ENCODE measurements around the gene AKAP9.
"Not testable (repeated sequence)": the region's sequence is repeated elsewhere in the genome, so short reads cannot be mapped to it uniquely, and the experiment has no call there.

The AKAP9 gene

GRCh38 chr7:91976743-91977142 is 36.1 kb downstream of the AKAP9 start:
- Histone ChIP-seq H3K9ac (ENCODE audit: low read length) (no peak overlapping the region), H3K9me3 (ENCODE audit: low read length) (no peaks in the 10 kb centered on the region), H3K4me3 (ENCODE audit: low read depth in 1 of 2, low read length in 2 of 2) (no peak overlapping the region), H3K27ac (ENCODE audit: low read depth, low read length) (no peak overlapping the region), H3K4me1 (ENCODE audit: insufficient read depth, low read length) (peaks cover 5% of the 10 kb centered on the region), H3K27me3 (ENCODE audit: control insufficient read depth in 1 of 2, insufficient read depth in 2 of 2, low read length in 2 of 2) (no peaks in the 10 kb centered on the region), H3K36me3 (ENCODE audit: insufficient read depth, low read length) (peaks cover 13% of the 10 kb centered on the region)

- H3K9me3 ChIP-seq (ENCODE audit: low read length): no peaks in the 10 kb centered on the region
- H3K27me3 ChIP-seq (ENCODE audit: control insufficient read depth in 1 of 2, insufficient read depth in 2 of 2, low read length in 2 of 2): no peaks in the 10 kb centered on the region
- no peaks in the 10 kb centered on the region for H3K36me3 ChIP-seq (ENCODE audit: insufficient read depth, low read length)
- no peak overlapping the region for H3K4me3 ChIP-seq (ENCODE audit: low read depth in 1 of 2, low read length in 2 of 2)
- H3K27ac ChIP-seq (ENCODE audit: low read depth, low read length): no peak overlapping the region
- H3K9ac ChIP-seq (ENCODE audit: low read length): no peak overlapping the region
- no peaks in the 10 kb centered on the region for H3K4me1 ChIP-seq (ENCODE audit: insufficient read depth, low read length)
Observed at GRCh38 chr7:91979590-91979989, 38.9 kb downstream of the AKAP9 start.

GRCh38 chr7:91982352-91982751 is 41.7 kb downstream of the AKAP9 start:
- not testable (repeated sequence) for H3K27ac ChIP-seq (ENCODE audit: low read depth, low read length); H3K36me3 ChIP-seq (ENCODE audit: insufficient read depth, low read length); H3K27me3 ChIP-seq (ENCODE audit: control insufficient read depth in 1 of 2, insufficient read depth in 2 of 2, low read length in 2 of 2); H3K9me3 ChIP-seq (ENCODE audit: low read length); H3K4me1 ChIP-seq (ENCODE audit: insufficient read depth, low read length); H3K9ac ChIP-seq (ENCODE audit: low read length); H3K4me3 ChIP-seq (ENCODE audit: low read depth in 1 of 2, low read length in 2 of 2)

- Histone ChIP-seq H3K27me3 (ENCODE audit: control insufficient read depth in 1 of 2, insufficient read depth in 2 of 2, low read length in 2 of 2) (no peaks in the 10 kb centered on the region), H3K9me3 (ENCODE audit: low read length) (no peaks in the 10 kb centered on the region), H3K4me3 (ENCODE audit: low read depth in 1 of 2, low read length in 2 of 2) (no peak overlapping the region), H3K9ac (ENCODE audit: low read length) (no peak overlapping the region), H3K36me3 (ENCODE audit: insufficient read depth, low read length) (peaks cover 1% of the 10 kb centered on the region), H3K4me1 (ENCODE audit: insufficient read depth, low read length) (no peaks in the 10 kb centered on the region), H3K27ac (ENCODE audit: low read depth, low read length) (no peak overlapping the region)
Observed at GRCh38 chr7:91988213-91988612, 47.6 kb downstream of the AKAP9 start.

GRCh38 chr7:91993976-91994375 is 53.3 kb downstream of the AKAP9 start:
- no peaks in the 10 kb centered on the region for H3K9me3 ChIP-seq (ENCODE audit: low read length)
- no peak overlapping the region for H3K9ac ChIP-seq (ENCODE audit: low read length)
- H3K27me3 ChIP-seq (ENCODE audit: control insufficient read depth in 1 of 2, insufficient read depth in 2 of 2, low read length in 2 of 2): no peaks in the 10 kb centered on the region
- peaks cover 32% of the 10 kb centered on the region for H3K36me3 ChIP-seq (ENCODE audit: insufficient read depth, low read length)
- H3K27ac ChIP-seq (ENCODE audit: low read depth, low read length): no peak overlapping the region
- no peaks in the 10 kb centered on the region for H3K4me1 ChIP-seq (ENCODE audit: insufficient read depth, low read length)
- no peak overlapping the region for H3K4me3 ChIP-seq (ENCODE audit: low read depth in 1 of 2, low read length in 2 of 2)

GRCh38 chr7:91995391-91996105 is 54.9 kb downstream of the AKAP9 start:
- Histone ChIP-seq H3K9me3 (ENCODE audit: low read length) (no peaks in the 10 kb centered on the region), H3K4me1 (ENCODE audit: insufficient read depth, low read length) (no peaks in the 10 kb centered on the region), H3K27ac (ENCODE audit: low read depth, low read length) (no peak overlapping the region), H3K9ac (ENCODE audit: low read length) (no peak overlapping the region), H3K4me3 (ENCODE audit: low read depth in 1 of 2, low read length in 2 of 2) (no peak overlapping the region), H3K36me3 (ENCODE audit: insufficient read depth, low read length) (peaks cover 32% of the 10 kb centered on the region), H3K27me3 (ENCODE audit: control insufficient read depth in 1 of 2, insufficient read depth in 2 of 2, low read length in 2 of 2) (no peaks in the 10 kb centered on the region)

- no peak overlapping the region for H3K27ac ChIP-seq (ENCODE audit: low read depth, low read length)
- H3K4me1 ChIP-seq (ENCODE audit: insufficient read depth, low read length): no peaks in the 10 kb centered on the region
- H3K9ac ChIP-seq (ENCODE audit: low read length): no peak overlapping the region
- H3K36me3 ChIP-seq (ENCODE audit: insufficient read depth, low read length): peaks cover 26% of the 10 kb centered on the region
- no peaks in the 10 kb centered on the region for H3K27me3 ChIP-seq (ENCODE audit: control insufficient read depth in 1 of 2, insufficient read depth in 2 of 2, low read length in 2 of 2)
- H3K9me3 ChIP-seq (ENCODE audit: low read length): no peaks in the 10 kb centered on the region
- no peak overlapping the region for H3K4me3 ChIP-seq (ENCODE audit: low read depth in 1 of 2, low read length in 2 of 2)
Observed at GRCh38 chr7:91999631-92000565, 59.2 kb downstream of the AKAP9 start.

- no peak overlapping the region for H3K9ac ChIP-seq (ENCODE audit: low read length)
- no peak overlapping the region for H3K27ac ChIP-seq (ENCODE audit: low read depth, low read length)
- H3K27me3 ChIP-seq (ENCODE audit: control insufficient read depth in 1 of 2, insufficient read depth in 2 of 2, low read length in 2 of 2): no peaks in the 10 kb centered on the region
- no peak overlapping the region for H3K4me3 ChIP-seq (ENCODE audit: low read depth in 1 of 2, low read length in 2 of 2)
- peaks cover 11% of the 10 kb centered on the region for H3K36me3 ChIP-seq (ENCODE audit: insufficient read depth, low read length)
- no peaks in the 10 kb centered on the region for H3K9me3 ChIP-seq (ENCODE audit: low read length)
- no peaks in the 10 kb centered on the region for H3K4me1 ChIP-seq (ENCODE audit: insufficient read depth, low read length)
Observed at GRCh38 chr7:92002720-92003119, 62.1 kb downstream of the AKAP9 start.

GRCh38 chr7:92006046-92006445 is 65.4 kb downstream of the AKAP9 start:
- H3K4me1 ChIP-seq (ENCODE audit: insufficient read depth, low read length): no peaks in the 10 kb centered on the region
- H3K27me3 ChIP-seq (ENCODE audit: control insufficient read depth in 1 of 2, insufficient read depth in 2 of 2, low read length in 2 of 2): no peaks in the 10 kb centered on the region
- H3K9ac ChIP-seq (ENCODE audit: low read length): no peak overlapping the region
- no peaks in the 10 kb centered on the region for H3K9me3 ChIP-seq (ENCODE audit: low read length)
- no peak overlapping the region for H3K27ac ChIP-seq (ENCODE audit: low read depth, low read length)
- H3K36me3 ChIP-seq (ENCODE audit: insufficient read depth, low read length): peaks cover 6% of the 10 kb centered on the region
- H3K4me3 ChIP-seq (ENCODE audit: low read depth in 1 of 2, low read length in 2 of 2): no peak overlapping the region

GRCh38 chr7:92010215-92010614 is 69.6 kb downstream of the AKAP9 start:
- H3K36me3 ChIP-seq (ENCODE audit: insufficient read depth, low read length): peaks cover 16% of the 10 kb centered on the region
- no peak overlapping the region for H3K4me3 ChIP-seq (ENCODE audit: low read depth in 1 of 2, low read length in 2 of 2)
- no peaks in the 10 kb centered on the region for H3K27me3 ChIP-seq (ENCODE audit: control insufficient read depth in 1 of 2, insufficient read depth in 2 of 2, low read length in 2 of 2)
- H3K9ac ChIP-seq (ENCODE audit: low read length): no peak overlapping the region
- H3K27ac ChIP-seq (ENCODE audit: low read depth, low read length): no peak overlapping the region
- no peaks in the 10 kb centered on the region for H3K9me3 ChIP-seq (ENCODE audit: low read length)
- no peaks in the 10 kb centered on the region for H3K4me1 ChIP-seq (ENCODE audit: insufficient read depth, low read length)

- H3K36me3 ChIP-seq (ENCODE audit: insufficient read depth, low read length): peaks cover 18% of the 10 kb centered on the region
Observed at GRCh38 chr7:92013611-92014010, 72.9 kb downstream of the AKAP9 start.

More at GRCh38 chr7:92013611-92014010, 72.9 kb downstream of the AKAP9 start:
- no peak overlapping the region for H3K4me3 ChIP-seq (ENCODE audit: low read depth in 1 of 2, low read length in 2 of 2)
- no peaks in the 10 kb centered on the region for H3K9me3 ChIP-seq (ENCODE audit: low read length)
- no peak overlapping the region for H3K9ac ChIP-seq (ENCODE audit: low read length)
- H3K27ac ChIP-seq (ENCODE audit: low read depth, low read length): no peak overlapping the region
- H3K4me1 ChIP-seq (ENCODE audit: insufficient read depth, low read length): no peaks in the 10 kb centered on the region
- H3K27me3 ChIP-seq (ENCODE audit: control insufficient read depth in 1 of 2, insufficient read depth in 2 of 2, low read length in 2 of 2): no peaks in the 10 kb centered on the region

All from muscle layer of colon (tissue), 2 donors.